HepG2 (cell line): Measurements from ENCODE around the gene FGGY. TPM values are rescaled to one million over a fixed set of nuclear protein-coding genes. Genes with fewer than 3 reads are reported as not detected.

Source experiments
- AFF4 ChIP-seq: sonication (generic); formaldehyde crosslinking; IDR thresholded peaks from 2 replicates; pipeline ENCODE4 v1.4.0; 2020; ENCODE audit warnings: missing genetic modification reagents
- HNF4G ChIP-seq, 2 experiments: sonication (generic) in 1 of 2; formaldehyde crosslinking in 1 of 2; IDR thresholded peaks; 2 replicates each; pipeline versions ENCODE4 v1.4.0 to v1.6.1; 2011 to 2020; ENCODE audit warnings: borderline replicate concordance in 2 of 2, low read depth in 2 of 2, mild to moderate bottlenecking in 2 of 2, low read length in 1 of 2, missing genetic modification reagents in 1 of 2, moderate library complexity in 1 of 2
- JUND ChIP-seq: sonication (generic); formaldehyde crosslinking; IDR thresholded peaks from 2 replicates; pipeline ENCODE4 v1.8.0; 2022; ENCODE audit warnings: mild to moderate bottlenecking, missing genetic modification reagents
- MATR3 ChIP-seq: sonication (generic); formaldehyde crosslinking; IDR thresholded peaks from 2 replicates; pipeline ENCODE4 v1.4.0; 2020; ENCODE audit warnings: missing genetic modification reagents
- SP2 ChIP-seq: sonication (generic); formaldehyde crosslinking; IDR thresholded peaks from 2 replicates; pipeline ENCODE4 v1.5.1; 2020; ENCODE audit warnings: mild to moderate bottlenecking, missing genetic modification reagents
- SUZ12 ChIP-seq: fragments of 150-350 bp; IDR thresholded peaks from 2 replicates; pipeline ENCODE4 v1.6.1; 2014; ENCODE audit warnings: low read depth, low read length
- ZNF101 ChIP-seq: sonication (generic); formaldehyde crosslinking; IDR thresholded peaks from 2 replicates; pipeline ENCODE4 v1.4.0; 2020; ENCODE audit warnings: mild to moderate bottlenecking, low read depth, missing genetic modification reagents, borderline replicate concordance
- ZNF841 ChIP-seq: sonication (generic); formaldehyde crosslinking; IDR thresholded peaks from 2 replicates; pipeline ENCODE4 v1.8.1; 2023; ENCODE audit warnings: missing genetic modification reagents, borderline replicate concordance
- polyA plus RNA-seq, 8 experiments: library from polyadenylated mRNA; depleted of rRNA in 3 of 8; stranded (reverse) in 7 of 8; unstranded in 1 of 8; fragments of >200 nt; fragmentation: Illumina TruSeq in 4 of 8; extraction: Trizol in 4 of 8; gene quantifications; 2 replicates each; pipeline versions ENCODE4 v1.2.1 to v1.2.3, GENCODE V29; 2011 to 2016; ENCODE audit warnings: low read depth in 4 of 8, missing spikeins in 1 of 8, mixed read lengths in 1 of 8; ENCODE audit not compliant: insufficient read depth in 1 of 8
- total RNA-seq, 5 experiments: library from RNA; depleted of rRNA; stranded (reverse); fragments of >200 nt; fragmentation: Illumina TruSeq; extraction: Trizol; gene quantifications; 2 replicates each; pipeline ENCODE4 v1.2.3, GENCODE V29; 2016; ENCODE audit warnings: low read depth in 1 of 5
- TF ChIP-seq, protein P1 (sequence below): sonication (generic); formaldehyde crosslinking; IDR thresholded peaks from 2 replicates; pipeline ENCODE4 v1.8.0; 2022; ENCODE audit warnings: low read depth, missing genetic modification reagents
- TF ChIP-seq, protein P2 (sequence below): sonication (generic); formaldehyde crosslinking; IDR thresholded peaks from 2 replicates; pipeline ENCODE4 v1.8.0; 2022; ENCODE audit warnings: missing genetic modification reagents, mild to moderate bottlenecking, inconsistent platforms, borderline replicate concordance
- TF ChIP-seq, protein P3 (sequence below): sonication (generic); formaldehyde crosslinking; IDR thresholded peaks from 2 replicates; pipeline ENCODE4 v1.5.1; 2020; ENCODE audit warnings: mild to moderate bottlenecking, missing genetic modification reagents
- TF ChIP-seq, protein P4 (sequence below): sonication (generic); formaldehyde crosslinking; IDR thresholded peaks from 2 replicates; pipeline ENCODE4 v1.4.0; 2020; ENCODE audit warnings: missing genetic modification reagents
- TF ChIP-seq, protein P5 (sequence below): sonication (generic); formaldehyde crosslinking; IDR thresholded peaks from 2 replicates; pipeline ENCODE4 v1.9.0; 2021; ENCODE audit warnings: missing genetic modification reagents, borderline replicate concordance

Gene FGGY
- total and polyA plus RNA-seq, 2 of the 13 experiments (the other 11 are each of a cell fraction or from before 2014, with no cell fraction given): 15.7 to 27.5 TPM

DNA sequence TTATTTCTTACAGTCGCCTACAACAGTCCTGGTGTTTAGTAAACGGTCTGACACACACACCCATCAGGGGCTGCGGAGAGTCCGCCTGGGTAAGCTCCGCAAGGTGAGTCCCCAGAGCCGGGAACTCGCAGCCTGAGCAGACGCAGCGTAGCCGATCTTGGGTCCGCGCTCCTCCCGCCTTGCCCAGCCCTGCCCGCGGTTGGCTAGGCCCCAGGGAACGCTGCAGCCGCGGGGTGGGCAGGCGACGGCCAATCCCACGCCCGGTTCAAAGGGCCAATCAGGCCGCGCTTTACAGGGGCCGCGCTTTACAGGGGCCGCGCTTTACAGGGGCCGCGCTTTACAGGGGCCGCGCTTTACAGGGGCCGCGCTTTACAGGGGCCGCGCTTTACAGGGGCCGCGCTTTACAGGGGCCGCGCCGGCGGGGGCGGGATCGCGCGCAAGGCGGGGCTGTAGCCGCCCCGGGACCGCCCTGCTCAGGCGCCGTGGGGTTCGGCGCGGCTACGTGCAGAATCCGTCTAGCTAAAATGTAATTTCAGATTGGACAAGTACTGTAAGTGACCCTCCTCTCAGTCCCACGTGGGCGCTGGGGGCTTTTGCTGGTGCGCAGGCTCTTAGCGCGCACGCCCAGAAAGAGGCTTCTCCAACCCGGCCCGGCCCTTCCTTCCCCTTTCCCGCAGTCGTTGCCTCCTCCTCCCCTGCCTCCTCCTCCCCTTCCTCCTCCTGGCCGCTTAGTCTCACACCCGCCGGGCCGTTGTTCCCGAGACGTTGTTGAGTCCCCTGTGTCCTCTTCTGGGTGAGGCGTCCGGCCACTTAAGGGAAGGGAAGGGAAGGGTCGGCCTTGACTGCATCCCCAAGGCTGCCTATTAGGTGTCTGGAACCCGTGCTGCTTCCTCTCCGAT, at the start of gene FGGY (continued):
- no peak for TF ChIP-seq AFF4 (CRISPR knock-in tag)
- TF ChIP-seq, protein P1, sequence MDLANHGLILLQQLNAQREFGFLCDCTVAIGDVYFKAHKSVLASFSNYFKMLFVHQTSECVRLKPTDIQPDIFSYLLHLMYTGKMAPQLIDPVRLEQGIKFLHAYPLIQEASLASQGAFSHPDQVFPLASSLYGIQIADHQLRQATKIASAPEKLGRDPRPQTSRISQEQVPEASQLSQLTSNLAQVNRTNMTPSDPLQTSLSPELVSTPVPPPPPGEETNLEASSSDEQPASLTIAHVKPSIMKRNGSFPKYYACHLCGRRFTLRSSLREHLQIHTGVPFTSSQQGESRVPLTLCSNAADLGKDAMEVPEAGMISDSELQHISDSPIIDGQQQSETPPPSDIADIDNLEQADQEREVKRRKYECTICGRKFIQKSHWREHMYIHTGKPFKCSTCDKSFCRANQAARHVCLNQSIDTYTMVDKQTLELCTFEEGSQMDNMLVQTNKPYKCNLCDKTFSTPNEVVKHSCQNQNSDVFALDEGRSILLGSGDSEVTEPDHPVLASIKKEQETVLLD (CRISPR knock-in tag): no peak
- no peak for TF ChIP-seq MATR3
- TF ChIP-seq, protein P2, sequence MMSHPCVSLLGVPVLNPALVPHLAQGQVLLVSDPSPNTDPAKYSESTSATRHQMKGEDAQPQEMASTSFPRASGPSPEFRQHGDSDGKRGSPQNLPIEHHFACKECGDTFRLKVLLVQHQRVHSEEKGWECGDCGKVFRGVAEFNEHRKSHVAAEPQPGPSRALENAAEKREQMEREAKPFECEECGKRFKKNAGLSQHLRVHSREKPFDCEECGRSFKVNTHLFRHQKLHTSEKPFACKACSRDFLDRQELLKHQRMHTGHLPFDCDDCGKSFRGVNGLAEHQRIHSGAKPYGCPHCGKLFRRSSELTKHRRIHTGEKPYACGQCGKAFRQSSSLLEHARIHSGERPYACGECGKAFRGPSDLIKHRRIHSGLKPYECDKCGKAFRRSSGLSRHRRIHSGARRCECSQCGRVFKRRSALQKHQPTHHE: no peak
- no peak for TF ChIP-seq SP2 (CRISPR knock-in tag)
- TF ChIP-seq ZNF101 (CRISPR knock-in tag): no peak
- TF ChIP-seq, protein P3, sequence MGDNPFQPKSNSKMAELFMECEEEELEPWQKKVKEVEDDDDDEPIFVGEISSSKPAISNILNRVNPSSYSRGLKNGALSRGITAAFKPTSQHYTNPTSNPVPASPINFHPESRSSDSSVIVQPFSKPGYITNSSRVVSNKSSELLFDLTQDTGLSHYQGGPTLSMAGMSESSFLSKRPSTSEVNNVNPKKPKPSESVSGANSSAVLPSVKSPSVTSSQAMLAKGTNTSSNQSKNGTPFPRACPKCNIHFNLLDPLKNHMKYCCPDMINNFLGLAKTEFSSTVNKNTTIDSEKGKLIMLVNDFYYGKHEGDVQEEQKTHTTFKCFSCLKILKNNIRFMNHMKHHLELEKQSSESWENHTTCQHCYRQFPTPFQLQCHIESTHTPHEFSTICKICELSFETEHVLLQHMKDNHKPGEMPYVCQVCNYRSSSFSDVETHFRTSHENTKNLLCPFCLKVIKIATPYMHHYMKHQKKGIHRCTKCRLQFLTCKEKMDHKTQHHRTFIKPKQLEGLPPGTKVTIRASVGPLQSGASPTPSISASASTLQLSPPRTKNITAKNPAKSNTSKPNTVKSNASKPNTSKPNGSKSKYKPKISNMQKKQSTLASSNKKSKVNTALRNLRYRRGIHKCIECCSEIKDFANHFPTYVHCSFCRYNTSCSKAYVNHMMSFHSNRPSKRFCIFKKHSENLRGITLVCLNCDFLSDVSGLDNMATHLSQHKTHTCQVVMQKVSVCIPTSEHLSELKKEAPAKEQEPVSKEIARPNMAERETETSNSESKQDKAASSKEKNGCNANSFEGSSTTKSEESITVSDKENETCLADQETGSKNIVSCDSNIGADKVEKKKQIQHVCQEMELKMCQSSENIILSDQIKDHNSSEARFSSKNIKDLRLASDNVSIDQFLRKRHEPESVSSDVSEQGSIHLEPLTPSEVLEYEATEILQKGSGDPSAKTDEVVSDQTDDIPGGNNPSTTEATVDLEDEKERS (CRISPR knock-in tag): peak; percentile 49; the same call in 1 of the 2 replicates
- no peak for TF ChIP-seq SUZ12
- no peak for TF ChIP-seq ZNF841 (CRISPR knock-in tag)
- TF ChIP-seq, protein P4, sequence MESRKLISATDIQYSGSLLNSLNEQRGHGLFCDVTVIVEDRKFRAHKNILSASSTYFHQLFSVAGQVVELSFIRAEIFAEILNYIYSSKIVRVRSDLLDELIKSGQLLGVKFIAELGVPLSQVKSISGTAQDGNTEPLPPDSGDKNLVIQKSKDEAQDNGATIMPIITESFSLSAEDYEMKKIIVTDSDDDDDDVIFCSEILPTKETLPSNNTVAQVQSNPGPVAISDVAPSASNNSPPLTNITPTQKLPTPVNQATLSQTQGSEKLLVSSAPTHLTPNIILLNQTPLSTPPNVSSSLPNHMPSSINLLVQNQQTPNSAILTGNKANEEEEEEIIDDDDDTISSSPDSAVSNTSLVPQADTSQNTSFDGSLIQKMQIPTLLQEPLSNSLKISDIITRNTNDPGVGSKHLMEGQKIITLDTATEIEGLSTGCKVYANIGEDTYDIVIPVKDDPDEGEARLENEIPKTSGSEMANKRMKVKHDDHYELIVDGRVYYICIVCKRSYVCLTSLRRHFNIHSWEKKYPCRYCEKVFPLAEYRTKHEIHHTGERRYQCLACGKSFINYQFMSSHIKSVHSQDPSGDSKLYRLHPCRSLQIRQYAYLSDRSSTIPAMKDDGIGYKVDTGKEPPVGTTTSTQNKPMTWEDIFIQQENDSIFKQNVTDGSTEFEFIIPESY: 0 out of 2 replicates have a peak, but pooled peaks have one; percentile 11
- TF ChIP-seq HNF4G (IDR thresholded peaks at IDR 0.05; ENCODE audit: borderline replicate concordance, low read depth, low read length): no peak; the same call in 1 of the 2 replicates
- no peak for TF ChIP-seq HNF4G (CRISPR knock-in tag; IDR thresholded peaks at IDR 0.05; ENCODE audit: borderline replicate concordance, low read depth)
- no peak for TF ChIP-seq JUND (CRISPR knock-in tag)
- TF ChIP-seq, protein P5, sequence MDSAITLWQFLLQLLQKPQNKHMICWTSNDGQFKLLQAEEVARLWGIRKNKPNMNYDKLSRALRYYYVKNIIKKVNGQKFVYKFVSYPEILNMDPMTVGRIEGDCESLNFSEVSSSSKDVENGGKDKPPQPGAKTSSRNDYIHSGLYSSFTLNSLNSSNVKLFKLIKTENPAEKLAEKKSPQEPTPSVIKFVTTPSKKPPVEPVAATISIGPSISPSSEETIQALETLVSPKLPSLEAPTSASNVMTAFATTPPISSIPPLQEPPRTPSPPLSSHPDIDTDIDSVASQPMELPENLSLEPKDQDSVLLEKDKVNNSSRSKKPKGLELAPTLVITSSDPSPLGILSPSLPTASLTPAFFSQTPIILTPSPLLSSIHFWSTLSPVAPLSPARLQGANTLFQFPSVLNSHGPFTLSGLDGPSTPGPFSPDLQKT (CRISPR knock-in tag): no peak
